Stimulated activated CD8-positive, alpha-beta memory T cell treated with anti-CD3 and anti-CD28 coated beads, Interleukin-7, amount 100 ng/mL, for 4 hours (primary cell): ENCODE results near the gene L3MBTL2.

Experiments
- DNase-seq, 2 donors: peaks; one replicate each; pipeline ENCODE4 v3.0.0-alpha.2; 2020; ENCODE audit warnings: low read depth in 2 of 2

Gene L3MBTL2

DNA sequence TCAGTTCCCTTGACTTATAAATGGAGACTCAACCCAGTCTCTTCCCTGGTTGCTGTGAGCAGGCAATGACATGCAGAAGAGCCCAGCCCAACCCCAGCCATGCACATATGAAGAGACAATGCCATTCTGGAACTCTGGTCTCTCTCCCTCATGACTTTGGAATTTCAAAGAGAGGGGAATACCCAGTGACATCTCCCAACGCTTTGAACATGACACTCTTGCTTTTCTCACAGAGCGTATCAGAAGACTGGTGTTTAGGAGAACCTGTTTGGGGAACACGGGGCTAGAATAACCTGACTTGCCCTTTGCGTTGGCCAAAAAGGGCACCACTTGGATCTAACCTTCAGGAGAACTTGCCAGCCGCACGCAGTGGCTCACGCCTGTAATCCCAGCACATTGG lies 68.0 kb downstream of the L3MBTL2 start:
- no peak for DNase-seq

DNA sequence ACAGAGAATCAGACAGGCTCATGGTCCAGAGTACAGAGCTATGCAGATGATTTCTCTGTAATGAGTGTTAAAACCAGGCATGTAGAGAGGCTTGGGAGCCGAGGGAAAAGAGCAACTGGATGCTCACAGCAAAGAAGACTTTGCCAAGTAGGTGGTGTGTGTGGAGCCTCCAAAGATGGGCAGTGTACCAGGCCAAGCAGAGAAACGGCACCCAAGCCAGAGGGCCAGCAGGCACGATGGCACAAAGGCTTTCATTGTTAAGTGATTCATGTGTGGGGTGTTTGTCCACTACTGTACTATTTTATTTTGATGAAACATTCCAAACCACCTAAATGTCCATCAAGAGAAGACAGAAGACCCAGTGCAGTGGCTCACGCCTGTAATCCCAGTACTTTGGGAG lies 69.7 kb downstream of the L3MBTL2 start:
- no peak for DNase-seq

DNA sequence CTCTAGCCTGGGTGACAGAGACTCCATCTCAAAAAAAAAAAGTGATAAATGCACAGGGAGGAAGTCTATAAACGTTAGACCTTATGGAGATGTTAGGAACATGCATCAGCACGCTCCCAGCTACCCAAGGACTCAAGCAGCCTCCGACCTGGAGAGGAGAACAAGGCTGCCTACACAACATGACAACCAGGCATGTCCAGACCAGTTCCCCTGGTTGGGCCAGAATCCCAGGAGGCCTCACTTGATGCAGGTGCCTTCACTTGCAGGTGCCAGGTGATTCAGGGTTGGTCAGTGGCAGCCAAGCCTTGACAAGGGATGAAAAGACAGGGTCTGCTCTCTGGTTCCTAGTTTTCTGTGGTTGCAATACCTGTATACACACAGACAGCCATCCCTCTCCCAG lies 75.0 kb downstream of the L3MBTL2 start:
- DNase-seq: no peak

DNA sequence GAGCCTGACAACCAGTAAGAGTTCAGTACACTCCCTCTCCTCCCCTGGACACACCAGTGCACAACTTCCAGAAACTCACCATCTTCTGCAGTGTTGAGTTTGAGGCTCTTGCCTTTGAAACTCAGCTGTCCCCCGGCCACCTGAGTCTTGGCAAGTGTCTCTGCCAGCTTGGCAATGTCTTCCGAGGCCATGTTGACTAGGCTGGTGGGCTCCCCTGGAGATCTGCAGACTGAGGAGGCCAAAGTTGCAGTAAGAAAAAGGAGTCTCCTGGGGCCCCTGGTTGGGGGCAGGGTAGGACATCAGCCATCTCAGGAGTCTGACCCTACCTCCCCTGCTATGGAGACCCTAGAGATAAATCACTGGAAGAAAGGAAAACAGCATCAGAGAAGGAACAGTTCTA lies 75.7 kb downstream of the L3MBTL2 start:
- DNase-seq: no peak
